ENCODE data around the gene SGMS1. TPM values are rescaled to one million over a fixed set of nuclear protein-coding genes. Genes with fewer than 3 reads are reported as not detected.

The SGMS1 gene
- total RNA-seq, 4 donors from 2014 or later = 139 to 198 (median 173) TPM

DNA sequence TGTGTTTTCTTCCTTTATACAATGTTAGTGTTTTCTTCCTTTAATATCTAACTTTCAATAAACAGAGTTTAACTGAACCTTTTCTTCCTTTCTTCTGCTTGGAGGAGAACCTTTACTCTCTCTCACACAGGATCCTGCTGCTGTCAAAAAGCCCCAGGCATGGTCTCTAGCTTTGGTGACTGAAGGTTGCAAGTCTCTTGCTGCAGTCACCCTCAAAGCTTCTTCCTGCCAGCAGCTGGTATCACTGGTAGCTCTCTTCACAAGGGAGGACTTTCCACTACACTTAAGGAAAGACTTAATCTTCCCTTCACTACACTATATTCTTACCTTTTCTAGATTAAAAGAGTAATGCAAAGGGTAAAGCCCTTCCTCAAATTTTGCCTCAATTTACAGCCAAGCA, 153.4 kb downstream of the SGMS1 start:
- Histone ChIP-seq H3K4me1 (peaks cover 40% of the 10 kb centered on the region), H3K27ac (peak overlapping the region; percentile 12), H3K4me3 (no peak overlapping the region)

DNA sequence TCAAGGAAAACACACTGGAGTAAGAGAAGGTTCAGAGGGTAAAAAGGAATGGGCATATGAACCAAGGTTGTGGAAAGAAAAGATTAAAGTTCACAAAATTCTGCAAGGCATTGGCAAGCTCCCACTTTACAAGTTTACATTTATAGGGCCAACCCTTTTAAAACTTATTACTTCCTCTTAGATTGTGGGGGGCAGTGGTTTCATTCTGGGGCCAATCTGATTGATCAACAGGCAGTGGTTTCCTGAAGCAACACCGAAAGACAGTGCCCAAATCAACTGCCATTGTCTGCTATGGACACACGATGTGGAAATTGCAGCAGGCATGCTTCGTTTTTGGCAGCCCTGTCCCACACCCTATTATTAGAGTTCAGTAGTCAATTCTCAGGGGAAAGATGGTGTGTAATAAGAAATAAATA, 154.0 kb downstream of the SGMS1 start:
- Histone ChIP-seq H3K27ac (peak overlapping the region; percentile 12), H3K27me3 (no peaks in the 10 kb centered on the region), H3K4me1 (peaks cover 40% of the 10 kb centered on the region), H3K36me3 (no peaks in the 10 kb centered on the region), H3K4me3 (no peak overlapping the region), H3K9me3 (no peaks in the 10 kb centered on the region)
- no peak for DNase-seq (ENCODE audit: low spot score in 2 of 2)
- TF ChIP-seq, protein P1, sequence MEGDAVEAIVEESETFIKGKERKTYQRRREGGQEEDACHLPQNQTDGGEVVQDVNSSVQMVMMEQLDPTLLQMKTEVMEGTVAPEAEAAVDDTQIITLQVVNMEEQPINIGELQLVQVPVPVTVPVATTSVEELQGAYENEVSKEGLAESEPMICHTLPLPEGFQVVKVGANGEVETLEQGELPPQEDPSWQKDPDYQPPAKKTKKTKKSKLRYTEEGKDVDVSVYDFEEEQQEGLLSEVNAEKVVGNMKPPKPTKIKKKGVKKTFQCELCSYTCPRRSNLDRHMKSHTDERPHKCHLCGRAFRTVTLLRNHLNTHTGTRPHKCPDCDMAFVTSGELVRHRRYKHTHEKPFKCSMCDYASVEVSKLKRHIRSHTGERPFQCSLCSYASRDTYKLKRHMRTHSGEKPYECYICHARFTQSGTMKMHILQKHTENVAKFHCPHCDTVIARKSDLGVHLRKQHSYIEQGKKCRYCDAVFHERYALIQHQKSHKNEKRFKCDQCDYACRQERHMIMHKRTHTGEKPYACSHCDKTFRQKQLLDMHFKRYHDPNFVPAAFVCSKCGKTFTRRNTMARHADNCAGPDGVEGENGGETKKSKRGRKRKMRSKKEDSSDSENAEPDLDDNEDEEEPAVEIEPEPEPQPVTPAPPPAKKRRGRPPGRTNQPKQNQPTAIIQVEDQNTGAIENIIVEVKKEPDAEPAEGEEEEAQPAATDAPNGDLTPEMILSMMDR (IDR thresholded peaks at IDR 0.05) = no peak
- TF ChIP-seq POLR2A (IDR thresholded peaks at IDR 0.05) = no peak
- no peak for TF ChIP-seq POLR2AphosphoS5 (IDR thresholded peaks at IDR 0.05)
- no peak for TF ChIP-seq EP300 (IDR thresholded peaks at IDR 0.05)
- 18% methylated on average over 3 of the region's 3 CpGs for WGBS

More for the DNA sequence above, 153.4 kb downstream of the SGMS1 start:
- H3K27me3 ChIP-seq = no peaks in the 10 kb centered on the region
- H3K36me3 ChIP-seq = no peaks in the 10 kb centered on the region
- no peak for DNase-seq (ENCODE audit: low spot score in 2 of 2)
- TF ChIP-seq EP300 (IDR thresholded peaks at IDR 0.05) = no peak
- TF ChIP-seq, protein P1 (IDR thresholded peaks at IDR 0.05) = no peak
- no peak for TF ChIP-seq POLR2AphosphoS5 (IDR thresholded peaks at IDR 0.05)
- no peak for TF ChIP-seq POLR2A (IDR thresholded peaks at IDR 0.05)
- H3K9me3 ChIP-seq = no peaks in the 10 kb centered on the region

DNA sequence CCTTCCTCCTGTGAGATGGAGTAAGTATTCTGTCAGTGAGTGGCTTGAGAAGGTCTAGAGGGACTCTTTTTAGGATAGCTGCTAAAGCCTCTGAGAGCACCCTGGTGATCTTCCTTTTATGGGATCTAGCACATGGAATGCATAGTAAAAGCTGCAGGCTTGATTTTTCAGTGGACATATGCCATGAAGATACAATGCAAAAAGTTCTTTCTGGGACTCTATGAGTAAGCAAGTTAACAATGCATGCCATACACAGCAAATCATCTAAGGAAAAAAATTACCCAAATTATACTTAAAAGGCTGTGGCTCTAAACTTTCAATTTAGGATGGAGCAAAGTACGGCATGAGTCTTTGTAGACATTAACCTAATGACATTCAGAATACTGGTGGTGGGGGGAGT, 154.5 kb downstream of the SGMS1 start:
- Histone ChIP-seq H3K4me1 (peaks cover 40% of the 10 kb centered on the region), H3K27ac (no peak overlapping the region), H3K27me3 (no peaks in the 10 kb centered on the region), H3K4me3 (no peak overlapping the region), H3K9me3 (no peaks in the 10 kb centered on the region), H3K36me3 (no peaks in the 10 kb centered on the region)
- TF ChIP-seq POLR2A (IDR thresholded peaks at IDR 0.05) (no peak), POLR2AphosphoS5 (IDR thresholded peaks at IDR 0.05) (no peak), EP300 (IDR thresholded peaks at IDR 0.05) (no peak)
- TF ChIP-seq, protein P1 (IDR thresholded peaks at IDR 0.05) = no peak
- 79% methylated on average over 1 of the region's 1 CpG for WGBS
- no peak for DNase-seq (ENCODE audit: low spot score in 2 of 2)

DNA sequence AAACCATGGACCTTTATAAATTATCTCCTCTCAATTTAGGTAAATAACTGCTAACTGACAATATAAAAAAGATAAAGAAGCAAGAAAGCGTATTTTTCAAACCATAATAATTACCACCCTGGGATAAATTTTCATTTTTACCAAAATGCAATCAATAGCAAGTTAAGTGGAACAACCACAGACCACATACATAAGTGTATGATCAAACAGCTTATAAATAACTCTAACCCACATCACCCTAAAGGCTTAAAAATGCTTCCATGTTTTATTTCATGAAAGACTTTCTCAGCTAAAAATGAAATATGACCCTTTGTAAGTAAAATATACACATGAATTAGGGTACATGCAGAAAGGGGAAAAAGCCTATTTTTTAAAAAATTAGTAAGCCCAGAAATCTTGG, 156.5 kb downstream of the SGMS1 start:
- H3K4me1 ChIP-seq = peaks cover 40% of the 10 kb centered on the region
- TF ChIP-seq EP300 (IDR thresholded peaks at IDR 0.05) (no peak), POLR2A (IDR thresholded peaks at IDR 0.05) (no peak), POLR2AphosphoS5 (IDR thresholded peaks at IDR 0.05) (no peak)
- TF ChIP-seq, protein P1 (IDR thresholded peaks at IDR 0.05) = no peak
- WGBS = 93% methylated on average over 1 of the region's 1 CpG

DNA sequence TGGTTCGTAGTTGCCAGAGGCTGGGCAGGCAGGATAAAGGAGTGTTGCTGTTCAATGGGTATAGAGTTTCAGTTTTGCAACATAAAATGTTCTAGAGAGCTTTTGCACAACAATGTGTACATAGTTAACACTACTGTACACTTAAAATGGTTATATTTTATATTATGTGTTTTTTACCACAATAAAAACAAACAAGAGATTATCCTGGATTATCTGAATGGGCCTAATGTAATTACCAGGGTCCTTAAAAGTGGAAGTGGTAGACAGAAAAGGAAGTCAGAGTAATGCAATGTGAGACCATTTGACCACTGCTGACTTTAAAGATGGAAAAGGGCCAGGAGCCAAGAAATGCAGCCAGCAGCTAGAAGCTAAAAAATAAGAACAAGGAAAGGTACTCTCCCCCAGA, 159.7 kb downstream of the SGMS1 start:
- Histone ChIP-seq H3K27me3 (no peaks in the 10 kb centered on the region), H3K27ac (no peak overlapping the region), H3K4me3 (no peak overlapping the region), H3K9me3 (no peaks in the 10 kb centered on the region), H3K36me3 (peaks cover 10% of the 10 kb centered on the region), H3K4me1 (peaks cover 14% of the 10 kb centered on the region)
- TF ChIP-seq POLR2A (IDR thresholded peaks at IDR 0.05) (no peak), EP300 (IDR thresholded peaks at IDR 0.05) (no peak), POLR2AphosphoS5 (IDR thresholded peaks at IDR 0.05) (no peak)
- TF ChIP-seq, protein P1 (IDR thresholded peaks at IDR 0.05) = no peak
- DNase-seq (ENCODE audit: low spot score in 2 of 2) = no peak
- WGBS = 41% methylated on average over 1 of the region's 1 CpG

More for the DNA sequence above, 156.5 kb downstream of the SGMS1 start:
- Histone ChIP-seq H3K9me3 (no peaks in the 10 kb centered on the region), H3K27ac (no peak overlapping the region), H3K4me3 (no peak overlapping the region), H3K27me3 (no peaks in the 10 kb centered on the region), H3K36me3 (no peaks in the 10 kb centered on the region)
- no peak for DNase-seq (ENCODE audit: low spot score in 2 of 2)
